Measurements from ENCODE around the gene SHOC1.
"Not testable (repeated sequence)": the region's sequence is repeated elsewhere in the genome, so short reads cannot be mapped to it uniquely, and the experiment has no call there.

SHOC1 gene

DNA sequence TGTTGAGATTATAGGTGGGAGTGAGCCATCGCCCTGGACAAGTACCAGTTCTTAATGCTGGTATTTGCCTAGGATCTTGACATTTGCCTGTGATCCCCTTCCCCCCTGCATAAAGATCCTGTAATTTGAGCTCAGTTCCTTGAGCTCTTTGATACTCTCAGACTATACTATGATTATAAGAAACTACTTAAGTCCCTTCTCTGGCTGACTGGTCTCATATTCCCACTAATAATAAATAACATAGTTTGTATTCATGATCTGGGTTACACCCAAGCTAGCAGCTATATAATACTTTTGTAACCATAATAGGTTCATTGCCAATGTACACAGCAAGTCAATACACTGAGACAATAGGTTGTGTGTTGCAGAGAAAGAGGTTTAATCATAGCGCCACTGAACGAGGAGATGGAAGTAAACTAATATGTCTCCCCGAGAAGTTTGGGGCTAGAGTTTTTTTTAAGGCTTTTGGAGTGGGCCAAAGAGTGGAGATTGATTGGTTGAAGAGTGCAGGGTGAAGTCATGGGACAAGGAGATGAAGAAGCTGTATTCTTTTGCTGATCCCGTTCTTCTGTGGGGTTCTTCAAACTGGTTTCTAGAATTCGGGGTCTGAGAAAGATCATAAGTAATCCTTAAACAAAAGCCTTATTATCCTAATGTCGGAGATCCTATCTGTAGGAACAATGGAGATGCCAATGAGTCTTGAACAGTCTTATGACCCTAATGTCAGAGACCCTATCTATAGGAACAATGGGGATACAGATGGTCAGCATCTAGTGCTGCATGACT is 20.7 kb upstream of the SHOC1 start:
- Histone ChIP-seq H3K36me3 (ENCODE audit: low read length) (no peaks in the 10 kb centered on the region), H4K20me1 (ENCODE audit: low read depth, low read length) (no peaks in the 10 kb centered on the region), H3K27ac (ENCODE audit: low read depth, low read length) (no peak overlapping the region), H3F3A (ENCODE audit: insufficient read depth) (no peaks in the 10 kb centered on the region), H3K27me3 (ENCODE audit: low read length) (no peaks in the 10 kb centered on the region), H3K79me2 (ENCODE audit: insufficient read depth, low read length) (no peaks in the 10 kb centered on the region), H3K4me2 (ENCODE audit: low read depth, low read length, poor library complexity, severe bottlenecking) (no peak overlapping the region), H3K9ac (ENCODE audit: low read length) (no peak overlapping the region), H3K4me3 (ENCODE audit: insufficient read depth, low read length, poor library complexity, severe bottlenecking) (no peak overlapping the region), H3K9me2 (replicated peaks; ENCODE audit: insufficient read depth, low read length) (no peaks in the 10 kb centered on the region), H3K9me3 (ENCODE audit: insufficient read depth, low read length) (no peaks in the 10 kb centered on the region), H2AFZ (ENCODE audit: low read depth, low read length, severe bottlenecking) (no peak overlapping the region)
- TF ChIP-seq, protein P1, sequence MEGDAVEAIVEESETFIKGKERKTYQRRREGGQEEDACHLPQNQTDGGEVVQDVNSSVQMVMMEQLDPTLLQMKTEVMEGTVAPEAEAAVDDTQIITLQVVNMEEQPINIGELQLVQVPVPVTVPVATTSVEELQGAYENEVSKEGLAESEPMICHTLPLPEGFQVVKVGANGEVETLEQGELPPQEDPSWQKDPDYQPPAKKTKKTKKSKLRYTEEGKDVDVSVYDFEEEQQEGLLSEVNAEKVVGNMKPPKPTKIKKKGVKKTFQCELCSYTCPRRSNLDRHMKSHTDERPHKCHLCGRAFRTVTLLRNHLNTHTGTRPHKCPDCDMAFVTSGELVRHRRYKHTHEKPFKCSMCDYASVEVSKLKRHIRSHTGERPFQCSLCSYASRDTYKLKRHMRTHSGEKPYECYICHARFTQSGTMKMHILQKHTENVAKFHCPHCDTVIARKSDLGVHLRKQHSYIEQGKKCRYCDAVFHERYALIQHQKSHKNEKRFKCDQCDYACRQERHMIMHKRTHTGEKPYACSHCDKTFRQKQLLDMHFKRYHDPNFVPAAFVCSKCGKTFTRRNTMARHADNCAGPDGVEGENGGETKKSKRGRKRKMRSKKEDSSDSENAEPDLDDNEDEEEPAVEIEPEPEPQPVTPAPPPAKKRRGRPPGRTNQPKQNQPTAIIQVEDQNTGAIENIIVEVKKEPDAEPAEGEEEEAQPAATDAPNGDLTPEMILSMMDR (IDR thresholded peaks at IDR 0.05; ENCODE audit: insufficient read depth, low read length, poor library complexity, severe bottlenecking), result no peak
- no peak for TF ChIP-seq EZH2phosphoT487 (conservative IDR thresholded peaks at IDR 0.05; ENCODE audit: low read length)

DNA sequence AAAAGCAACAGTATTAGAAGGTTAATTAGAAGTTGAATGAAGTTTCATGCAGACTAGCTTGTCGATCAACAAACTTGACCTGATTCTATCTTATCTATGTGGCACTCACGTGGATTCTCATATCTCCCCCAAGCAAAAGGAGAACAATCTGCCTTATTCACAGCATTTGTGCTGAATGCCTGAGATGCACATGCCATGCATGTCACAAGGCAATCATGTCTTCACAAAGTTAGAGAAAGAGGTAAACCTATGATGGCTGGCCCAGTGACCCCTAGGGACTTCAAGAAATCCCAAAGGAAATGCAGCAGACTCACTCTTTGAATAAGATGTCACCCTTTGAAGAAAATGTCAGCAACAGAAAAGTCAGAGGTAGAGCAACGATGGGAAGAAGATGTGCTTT is 17.6 kb upstream of the SHOC1 start:
- no peak overlapping the region for H2AFZ ChIP-seq (ENCODE audit: low read depth, low read length, severe bottlenecking)
- H3K9me3 ChIP-seq (ENCODE audit: insufficient read depth, low read length), result no peaks in the 10 kb centered on the region
- no peak overlapping the region for H3K9ac ChIP-seq (ENCODE audit: low read length)
- no peak overlapping the region for H3K4me3 ChIP-seq (ENCODE audit: insufficient read depth, low read length, poor library complexity, severe bottlenecking)
- no peaks in the 10 kb centered on the region for H3F3A ChIP-seq (ENCODE audit: insufficient read depth)
- H3K9me2 ChIP-seq (replicated peaks; ENCODE audit: insufficient read depth, low read length), result no peaks in the 10 kb centered on the region
- no peaks in the 10 kb centered on the region for H3K36me3 ChIP-seq (ENCODE audit: low read length)
- H3K4me2 ChIP-seq (ENCODE audit: low read depth, low read length, poor library complexity, severe bottlenecking), result no peak overlapping the region
- H3K27me3 ChIP-seq (ENCODE audit: low read length), result no peaks in the 10 kb centered on the region
- H3K79me2 ChIP-seq (ENCODE audit: insufficient read depth, low read length), result no peaks in the 10 kb centered on the region
- no peak for TF ChIP-seq EZH2phosphoT487 (conservative IDR thresholded peaks at IDR 0.05; ENCODE audit: low read length)
- TF ChIP-seq, protein P1 (IDR thresholded peaks at IDR 0.05; ENCODE audit: insufficient read depth, low read length, poor library complexity, severe bottlenecking), result no peak
- no peak overlapping the region for H3K27ac ChIP-seq (ENCODE audit: low read depth, low read length)
- no peaks in the 10 kb centered on the region for H4K20me1 ChIP-seq (ENCODE audit: low read depth, low read length)

DNA sequence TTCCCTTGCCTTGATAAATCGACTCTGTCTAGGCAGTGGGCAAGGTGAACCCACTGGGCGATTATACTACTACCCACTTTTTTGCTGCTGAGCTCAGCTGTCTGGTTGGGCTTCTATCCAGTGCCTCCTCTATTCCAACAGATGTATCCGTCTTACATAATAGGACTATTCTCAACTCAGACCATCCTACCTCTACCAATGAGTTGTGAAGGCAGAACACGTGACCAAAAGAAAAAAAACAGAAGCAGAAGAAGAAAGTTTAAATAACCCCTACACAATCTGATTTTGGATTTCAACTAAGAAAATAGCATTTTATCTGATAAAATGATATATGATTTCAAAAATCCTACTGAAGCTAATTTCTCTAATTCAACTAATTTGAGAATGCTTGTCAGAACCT is 16.2 kb upstream of the SHOC1 start:
- Histone ChIP-seq H4K20me1 (ENCODE audit: low read depth, low read length) (no peaks in the 10 kb centered on the region), H3K27me3 (ENCODE audit: low read length) (no peaks in the 10 kb centered on the region), H3K36me3 (ENCODE audit: low read length) (no peaks in the 10 kb centered on the region), H3K4me3 (ENCODE audit: insufficient read depth, low read length, poor library complexity, severe bottlenecking) (no peak overlapping the region), H3K9ac (ENCODE audit: low read length) (no peak overlapping the region), H3F3A (ENCODE audit: insufficient read depth) (no peaks in the 10 kb centered on the region), H3K9me2 (replicated peaks; ENCODE audit: insufficient read depth, low read length) (no peaks in the 10 kb centered on the region), H3K79me2 (ENCODE audit: insufficient read depth, low read length) (no peaks in the 10 kb centered on the region), H2AFZ (ENCODE audit: low read depth, low read length, severe bottlenecking) (no peak overlapping the region), H3K4me2 (ENCODE audit: low read depth, low read length, poor library complexity, severe bottlenecking) (no peak overlapping the region), H3K9me3 (ENCODE audit: insufficient read depth, low read length) (no peaks in the 10 kb centered on the region), H3K27ac (ENCODE audit: low read depth, low read length) (no peak overlapping the region)
- TF ChIP-seq, protein P1 (IDR thresholded peaks at IDR 0.05; ENCODE audit: insufficient read depth, low read length, poor library complexity, severe bottlenecking), result no peak
- no peak for TF ChIP-seq EZH2phosphoT487 (conservative IDR thresholded peaks at IDR 0.05; ENCODE audit: low read length)

DNA sequence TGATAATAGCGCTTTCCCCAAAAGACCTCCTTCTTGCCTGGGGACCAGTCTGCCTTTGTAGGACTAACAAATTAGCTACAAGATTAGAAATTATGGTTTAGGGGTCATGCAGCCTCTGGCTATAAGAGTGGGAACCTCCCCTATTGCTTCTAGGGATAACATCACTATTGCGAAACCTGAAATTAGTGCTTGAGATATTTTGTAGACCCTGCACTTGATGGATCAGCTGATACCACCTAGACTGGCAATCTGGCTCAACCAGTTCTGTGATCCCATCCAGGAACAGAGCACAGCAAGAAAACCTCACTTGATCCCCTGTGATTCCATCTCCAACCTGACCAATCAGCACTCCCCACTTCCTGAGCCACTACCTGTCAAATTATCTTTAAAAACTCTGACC is 15.7 kb upstream of the SHOC1 start:
- H3K4me2 ChIP-seq (ENCODE audit: low read depth, low read length, poor library complexity, severe bottlenecking); H2AFZ ChIP-seq (ENCODE audit: low read depth, low read length, severe bottlenecking); H3K9ac ChIP-seq (ENCODE audit: low read length); H3K9me2 ChIP-seq (replicated peaks; ENCODE audit: insufficient read depth, low read length); H3K79me2 ChIP-seq (ENCODE audit: insufficient read depth, low read length); H4K20me1 ChIP-seq (ENCODE audit: low read depth, low read length); H3F3A ChIP-seq (ENCODE audit: insufficient read depth); H3K9me3 ChIP-seq (ENCODE audit: insufficient read depth, low read length); H3K27me3 ChIP-seq (ENCODE audit: low read length); H3K36me3 ChIP-seq (ENCODE audit: low read length); H3K4me3 ChIP-seq (ENCODE audit: insufficient read depth, low read length, poor library complexity, severe bottlenecking); H3K27ac ChIP-seq (ENCODE audit: low read depth, low read length): not testable (repeated sequence)
